Measurements from ENCODE around the gene CALD1.

CALD1 gene

GRCh38 chr7:134903073-134903790 lies 123.8 kb downstream of the CALD1 start:
- TF ChIP-seq POLR2A (IDR thresholded peaks at IDR 0.05; ENCODE audit: low read depth, low read length) (no peak), TAF1 (IDR thresholded peaks at IDR 0.05; ENCODE audit: borderline replicate concordance, low read depth, low read length) (no peak), POLR2AphosphoS5 (IDR thresholded peaks at IDR 0.05; ENCODE audit: low read depth, low read length) (no peak)
- no peak for FAIRE-seq

GRCh38 chr7:134905375-134905774 lies 125.9 kb downstream of the CALD1 start:
- no peak for TF ChIP-seq TAF1 (IDR thresholded peaks at IDR 0.05; ENCODE audit: borderline replicate concordance, low read depth, low read length)
- TF ChIP-seq POLR2AphosphoS5 (IDR thresholded peaks at IDR 0.05; ENCODE audit: low read depth, low read length): no peak
- TF ChIP-seq POLR2A (IDR thresholded peaks at IDR 0.05; ENCODE audit: low read depth, low read length): no peak
- DNase-seq (ENCODE audit: insufficient read length): no peak
- FAIRE-seq: no peak

More at GRCh38 chr7:134903073-134903790, 123.8 kb downstream of the CALD1 start:
- no peak for DNase-seq (ENCODE audit: insufficient read length)

- FAIRE-seq: no peak
- TF ChIP-seq TAF1 (IDR thresholded peaks at IDR 0.05; ENCODE audit: borderline replicate concordance, low read depth, low read length): no peak
- no peak for TF ChIP-seq POLR2AphosphoS5 (IDR thresholded peaks at IDR 0.05; ENCODE audit: low read depth, low read length)
- TF ChIP-seq POLR2A (IDR thresholded peaks at IDR 0.05; ENCODE audit: low read depth, low read length): no peak
- no peak for DNase-seq (ENCODE audit: insufficient read length)
Observed at GRCh38 chr7:134907000-134907399, 127.6 kb downstream of the CALD1 start.

GRCh38 chr7:134907639-134908038 lies 128.2 kb downstream of the CALD1 start:
- TF ChIP-seq TAF1 (IDR thresholded peaks at IDR 0.05; ENCODE audit: borderline replicate concordance, low read depth, low read length) (no peak), POLR2A (IDR thresholded peaks at IDR 0.05; ENCODE audit: low read depth, low read length) (no peak), POLR2AphosphoS5 (IDR thresholded peaks at IDR 0.05; ENCODE audit: low read depth, low read length) (no peak)
- no peak for FAIRE-seq
- DNase-seq (ENCODE audit: insufficient read length): no peak

- TF ChIP-seq POLR2A (IDR thresholded peaks at IDR 0.05; ENCODE audit: low read depth, low read length) (no peak), TAF1 (IDR thresholded peaks at IDR 0.05; ENCODE audit: borderline replicate concordance, low read depth, low read length) (no peak), POLR2AphosphoS5 (IDR thresholded peaks at IDR 0.05; ENCODE audit: low read depth, low read length) (no peak)
- no peak for FAIRE-seq
- no peak for DNase-seq (ENCODE audit: insufficient read length)
Observed at GRCh38 chr7:134908289-134908688, 128.9 kb downstream of the CALD1 start.

- FAIRE-seq: no peak
- TF ChIP-seq TAF1 (IDR thresholded peaks at IDR 0.05; ENCODE audit: borderline replicate concordance, low read depth, low read length) (no peak), POLR2AphosphoS5 (IDR thresholded peaks at IDR 0.05; ENCODE audit: low read depth, low read length) (no peak), POLR2A (IDR thresholded peaks at IDR 0.05; ENCODE audit: low read depth, low read length) (no peak)
- DNase-seq (ENCODE audit: insufficient read length): no peak
Observed at GRCh38 chr7:134910214-134910890, 130.9 kb downstream of the CALD1 start.

GRCh38 chr7:134910968-134911367 lies 131.5 kb downstream of the CALD1 start:
- DNase-seq (ENCODE audit: insufficient read length): no peak
- TF ChIP-seq POLR2AphosphoS5 (IDR thresholded peaks at IDR 0.05; ENCODE audit: low read depth, low read length) (no peak), POLR2A (IDR thresholded peaks at IDR 0.05; ENCODE audit: low read depth, low read length) (no peak), TAF1 (IDR thresholded peaks at IDR 0.05; ENCODE audit: borderline replicate concordance, low read depth, low read length) (no peak)
- no peak for FAIRE-seq

- TF ChIP-seq POLR2A (IDR thresholded peaks at IDR 0.05; ENCODE audit: low read depth, low read length): no peak
- no peak for TF ChIP-seq POLR2AphosphoS5 (IDR thresholded peaks at IDR 0.05; ENCODE audit: low read depth, low read length)
- no peak for TF ChIP-seq TAF1 (IDR thresholded peaks at IDR 0.05; ENCODE audit: borderline replicate concordance, low read depth, low read length)
- FAIRE-seq: no peak
- no peak for DNase-seq (ENCODE audit: insufficient read length)
Observed at GRCh38 chr7:134916171-134916883, 136.9 kb downstream of the CALD1 start.

GRCh38 chr7:134919240-134919641 lies 139.8 kb downstream of the CALD1 start:
- FAIRE-seq (peak; percentile 9), DNase-seq (ENCODE audit: insufficient read length) (no peak)
- TF ChIP-seq TAF1 (IDR thresholded peaks at IDR 0.05; ENCODE audit: borderline replicate concordance, low read depth, low read length): no peak
- no peak for TF ChIP-seq POLR2A (IDR thresholded peaks at IDR 0.05; ENCODE audit: low read depth, low read length)
- no peak for TF ChIP-seq POLR2AphosphoS5 (IDR thresholded peaks at IDR 0.05; ENCODE audit: low read depth, low read length)

- DNase-seq (ENCODE audit: insufficient read length) (no peak), FAIRE-seq (no peak)
- TF ChIP-seq POLR2A (IDR thresholded peaks at IDR 0.05; ENCODE audit: low read depth, low read length) (no peak), POLR2AphosphoS5 (IDR thresholded peaks at IDR 0.05; ENCODE audit: low read depth, low read length) (no peak), TAF1 (IDR thresholded peaks at IDR 0.05; ENCODE audit: borderline replicate concordance, low read depth, low read length) (no peak)
Observed at GRCh38 chr7:134920026-134920753, 140.8 kb downstream of the CALD1 start.
